Measurements from ENCODE around the gene EHMT1. TPM values are rescaled to one million over a fixed set of nuclear protein-coding genes. Genes with fewer than 3 reads are reported as not detected.
A peak's percentile ranks its signal among the peaks of the same experiment; 100 is the strongest.
"Not testable (repeated sequence)": the region's sequence is repeated elsewhere in the genome, so short reads cannot be mapped to it uniquely, and the experiment has no call there.

Gene EHMT1
- total RNA-seq, 1 donor from 2014 or later = 40.8 TPM

DNA sequence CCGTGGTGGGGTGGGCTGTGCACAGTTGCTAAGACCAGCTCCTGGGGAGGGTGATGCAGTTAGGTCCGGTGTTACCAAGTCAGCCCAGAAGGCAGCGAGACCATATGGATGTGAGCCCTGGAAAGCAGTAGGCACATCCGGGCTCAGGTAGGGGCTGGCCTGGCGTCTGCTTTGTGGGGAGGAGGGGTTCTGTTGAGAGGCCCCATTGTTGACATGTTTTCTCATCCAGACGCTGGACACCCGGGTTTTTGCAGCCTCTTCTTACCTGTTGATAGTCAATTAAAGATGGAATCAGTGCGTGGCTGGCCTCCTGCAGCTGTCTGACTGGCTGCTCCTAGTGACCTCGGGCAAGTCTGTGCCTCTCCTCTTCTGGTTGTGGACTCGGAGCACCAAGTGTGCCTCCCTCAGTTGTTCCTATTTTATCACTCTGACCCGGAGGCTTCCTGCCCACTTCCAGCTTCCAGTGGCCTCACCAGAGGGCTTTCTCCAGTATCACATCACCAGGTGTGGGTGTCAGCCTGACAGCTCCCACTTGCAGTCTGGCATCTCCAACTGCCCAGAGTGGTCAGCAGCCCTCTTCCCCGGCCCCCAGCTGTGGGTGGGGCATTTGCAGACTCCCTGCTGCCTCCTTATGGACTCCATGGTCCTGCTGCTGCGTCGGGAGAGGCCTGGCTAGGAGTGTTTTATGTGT lies 90.8 kb downstream of the EHMT1 start:
- TF ChIP-seq, protein P1, sequence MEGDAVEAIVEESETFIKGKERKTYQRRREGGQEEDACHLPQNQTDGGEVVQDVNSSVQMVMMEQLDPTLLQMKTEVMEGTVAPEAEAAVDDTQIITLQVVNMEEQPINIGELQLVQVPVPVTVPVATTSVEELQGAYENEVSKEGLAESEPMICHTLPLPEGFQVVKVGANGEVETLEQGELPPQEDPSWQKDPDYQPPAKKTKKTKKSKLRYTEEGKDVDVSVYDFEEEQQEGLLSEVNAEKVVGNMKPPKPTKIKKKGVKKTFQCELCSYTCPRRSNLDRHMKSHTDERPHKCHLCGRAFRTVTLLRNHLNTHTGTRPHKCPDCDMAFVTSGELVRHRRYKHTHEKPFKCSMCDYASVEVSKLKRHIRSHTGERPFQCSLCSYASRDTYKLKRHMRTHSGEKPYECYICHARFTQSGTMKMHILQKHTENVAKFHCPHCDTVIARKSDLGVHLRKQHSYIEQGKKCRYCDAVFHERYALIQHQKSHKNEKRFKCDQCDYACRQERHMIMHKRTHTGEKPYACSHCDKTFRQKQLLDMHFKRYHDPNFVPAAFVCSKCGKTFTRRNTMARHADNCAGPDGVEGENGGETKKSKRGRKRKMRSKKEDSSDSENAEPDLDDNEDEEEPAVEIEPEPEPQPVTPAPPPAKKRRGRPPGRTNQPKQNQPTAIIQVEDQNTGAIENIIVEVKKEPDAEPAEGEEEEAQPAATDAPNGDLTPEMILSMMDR (conservative IDR thresholded peaks at IDR 0.05; ENCODE audit: low read depth, low read length) = no peak
- DNase-seq (ENCODE audit: low read depth) = no peak

DNA sequence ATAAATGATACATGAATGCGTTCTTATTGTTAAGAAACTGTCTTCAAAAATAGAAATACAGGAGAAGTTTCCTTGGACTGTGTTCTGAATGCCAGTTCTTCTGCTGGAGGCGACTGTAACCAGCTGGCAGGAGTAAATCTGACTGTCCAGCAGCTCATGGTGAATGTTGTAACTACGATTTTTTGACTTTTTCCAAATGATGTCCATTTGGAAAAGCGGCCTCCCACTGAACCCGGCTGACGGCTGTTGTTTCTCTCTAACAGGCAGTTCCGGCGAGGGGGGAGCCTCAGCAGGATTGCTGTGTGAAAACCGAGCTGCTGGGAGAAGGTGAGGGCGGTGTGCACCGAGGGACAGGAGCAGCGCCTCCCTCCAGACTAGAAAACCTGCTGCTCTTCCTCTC lies 91.9 kb downstream of the EHMT1 start:
- no peak overlapping the region for H3K4me3 ChIP-seq (ENCODE audit: low read depth, low read length)

More for the DNA sequence above, 90.8 kb downstream of the EHMT1 start:
- H3K4me3 ChIP-seq (ENCODE audit: low read depth, low read length) = no peak overlapping the region

DNA sequence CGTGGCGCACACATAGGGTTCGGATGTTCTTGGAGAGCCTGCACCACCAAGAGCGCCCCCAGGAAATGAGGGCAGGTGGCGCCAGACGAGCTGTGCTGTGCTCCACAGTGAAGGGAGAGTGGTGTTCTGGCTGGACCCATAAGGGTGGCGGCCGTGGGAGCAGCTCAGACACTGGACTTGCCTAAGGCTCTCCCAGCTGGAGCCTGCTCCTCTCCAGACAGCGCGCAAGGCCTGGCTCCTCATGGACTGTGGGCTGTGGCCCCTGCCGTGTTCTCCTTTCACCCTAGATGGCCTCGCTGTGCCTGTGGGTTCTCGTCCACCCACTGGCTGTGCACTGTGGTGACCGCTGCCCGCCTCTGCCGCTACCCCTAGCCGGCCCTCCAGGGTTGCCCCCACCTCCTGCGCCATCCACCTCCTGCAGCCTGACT lies 92.9 kb downstream of the EHMT1 start:
- TF ChIP-seq, protein P1 (conservative IDR thresholded peaks at IDR 0.05; ENCODE audit: low read depth, low read length) = no peak
- H3K4me3 ChIP-seq (ENCODE audit: low read depth, low read length) = no peak overlapping the region

More for the DNA sequence above, 91.9 kb downstream of the EHMT1 start:
- no peak for DNase-seq (ENCODE audit: low read depth)
- TF ChIP-seq, protein P1 (conservative IDR thresholded peaks at IDR 0.05; ENCODE audit: low read depth, low read length) = no peak

DNA sequence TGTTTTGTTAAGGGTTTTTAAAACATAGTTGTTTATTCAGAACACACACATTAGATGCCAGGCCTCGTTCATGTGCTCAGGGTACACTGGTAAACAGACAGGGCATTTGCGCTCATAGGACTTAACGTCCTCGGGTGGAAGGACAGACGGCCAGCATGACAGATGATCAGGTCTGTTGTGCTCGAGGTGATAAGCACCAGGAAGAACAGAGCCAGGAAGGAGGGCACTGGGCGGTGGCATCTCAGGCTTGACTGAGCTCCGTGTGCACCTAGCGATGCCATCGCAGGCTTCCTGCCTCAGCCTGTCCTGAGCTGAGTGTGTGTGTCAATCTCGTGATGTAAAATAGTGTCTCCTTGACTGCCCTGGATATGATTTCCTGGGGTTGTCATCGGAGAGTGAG lies 96.5 kb downstream of the EHMT1 start:
- no peak overlapping the region for H3K4me3 ChIP-seq (ENCODE audit: low read depth, low read length)
- TF ChIP-seq, protein P1 (conservative IDR thresholded peaks at IDR 0.05; ENCODE audit: low read depth, low read length) = no peak
- DNase-seq (ENCODE audit: low read depth) = peak; percentile 19

More for the DNA sequence above, 92.9 kb downstream of the EHMT1 start:
- DNase-seq (ENCODE audit: low read depth) = no peak

DNA sequence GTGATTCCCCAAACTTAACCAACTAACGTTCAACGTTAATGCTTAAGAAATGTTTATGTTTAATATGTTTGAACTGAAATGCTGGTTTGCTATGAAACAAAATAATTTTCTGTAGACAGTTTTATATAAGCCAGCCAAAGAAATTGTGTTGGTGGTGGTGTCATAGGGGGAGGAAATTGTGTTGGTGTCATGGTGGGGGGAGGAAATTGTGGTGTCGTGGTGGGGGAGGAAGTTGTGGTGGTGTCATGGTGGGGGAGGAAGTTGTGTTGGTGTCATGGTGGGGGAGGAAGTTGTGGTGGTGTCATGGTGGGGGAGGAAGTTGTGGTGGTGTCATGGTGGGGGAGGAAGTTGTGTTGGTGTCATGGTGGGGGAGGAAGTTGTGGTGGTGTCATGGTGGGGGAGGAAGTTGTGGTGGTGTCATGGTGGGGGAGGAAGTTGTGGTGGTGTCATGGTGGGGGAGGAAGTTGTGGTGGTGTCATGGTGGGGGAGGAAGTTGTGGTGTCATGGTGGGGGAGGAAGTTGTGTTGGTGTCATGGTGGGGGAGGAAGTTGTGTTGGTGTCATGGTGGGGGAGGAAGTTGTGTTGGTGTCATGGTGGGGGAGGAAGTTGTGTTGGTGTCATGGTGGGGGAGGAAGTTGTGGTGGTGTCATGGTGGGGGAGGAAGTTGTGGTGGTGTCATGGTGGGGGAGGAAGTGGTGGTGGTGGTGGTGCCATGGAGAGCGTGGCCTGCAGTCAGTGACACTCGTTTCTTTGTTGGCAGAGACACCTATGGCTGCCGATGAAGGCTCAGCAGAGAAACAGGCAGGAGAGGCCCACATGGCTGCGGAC lies 97.3 kb downstream of the EHMT1 start:
- not testable (repeated sequence) for H3K4me3 ChIP-seq (ENCODE audit: low read depth, low read length); DNase-seq (ENCODE audit: low read depth)

DNA sequence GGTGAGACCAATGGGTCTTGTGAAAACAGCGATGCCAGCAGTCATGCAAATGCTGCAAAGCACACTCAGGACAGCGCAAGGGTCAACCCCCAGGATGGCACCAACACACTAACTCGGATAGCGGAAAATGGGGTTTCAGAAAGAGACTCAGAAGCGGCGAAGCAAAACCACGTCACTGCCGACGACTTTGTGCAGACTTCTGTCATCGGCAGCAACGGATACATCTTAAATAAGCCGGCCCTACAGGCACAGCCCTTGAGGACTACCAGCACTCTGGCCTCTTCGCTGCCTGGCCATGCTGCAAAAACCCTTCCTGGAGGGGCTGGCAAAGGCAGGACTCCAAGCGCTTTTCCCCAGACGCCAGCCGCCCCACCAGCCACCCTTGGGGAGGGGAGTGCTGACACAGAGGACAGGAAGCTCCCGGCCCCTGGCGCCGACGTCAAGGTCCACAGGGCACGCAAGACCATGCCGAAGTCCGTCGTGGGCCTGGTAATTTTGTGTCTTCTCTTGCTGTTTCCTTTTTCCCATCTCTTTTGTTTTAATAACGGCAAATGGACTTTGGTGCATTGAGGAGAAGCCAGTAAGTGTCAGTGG lies 98.0 kb downstream of the EHMT1 start:
- no peak overlapping the region for H3K4me3 ChIP-seq (ENCODE audit: low read depth, low read length)
- DNase-seq (ENCODE audit: low read depth) = no peak
- TF ChIP-seq, protein P1 (conservative IDR thresholded peaks at IDR 0.05; ENCODE audit: low read depth, low read length) = no peak

DNA sequence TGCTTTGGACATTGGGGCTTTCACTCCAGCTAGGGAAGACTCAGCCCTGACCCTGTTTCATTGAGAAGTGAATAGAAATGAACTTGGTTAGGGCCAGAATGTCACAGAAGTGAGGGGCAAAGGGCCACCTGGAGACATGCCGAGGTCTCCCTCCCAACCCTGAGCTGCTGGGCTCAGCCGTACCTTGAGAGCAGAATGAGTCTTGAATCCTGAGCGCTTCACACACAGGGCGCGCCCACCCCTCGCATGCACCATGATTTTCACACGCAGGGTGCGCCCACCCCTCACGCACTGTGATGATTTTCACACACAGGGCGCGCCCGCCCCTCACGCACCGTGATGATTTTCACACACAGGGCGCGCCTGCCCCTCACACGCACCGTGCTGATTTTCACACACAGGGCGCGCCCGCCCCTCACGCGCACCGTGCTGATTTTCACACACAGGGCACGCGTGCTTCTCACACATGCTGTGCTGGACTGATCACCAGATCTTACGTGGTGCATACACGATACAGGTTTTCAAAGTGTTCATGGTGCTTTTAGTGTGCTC lies 99.0 kb downstream of the EHMT1 start:
- DNase-seq (ENCODE audit: low read depth) = no peak
- TF ChIP-seq, protein P1 (conservative IDR thresholded peaks at IDR 0.05; ENCODE audit: low read depth, low read length) = no peak
- no peak overlapping the region for H3K4me3 ChIP-seq (ENCODE audit: low read depth, low read length)

Data from epithelial cell of proximal tubule (primary cell).